Hippocampal formation (tissue), 2 donors: ENCODE measurements around the gene IREB2.

Experiments
- DNase-seq, 2 donors: peaks; one replicate each; lab custom pipeline; 2025; lab: John Stamatoyannopoulos, UW

IREB2 gene

DNA sequence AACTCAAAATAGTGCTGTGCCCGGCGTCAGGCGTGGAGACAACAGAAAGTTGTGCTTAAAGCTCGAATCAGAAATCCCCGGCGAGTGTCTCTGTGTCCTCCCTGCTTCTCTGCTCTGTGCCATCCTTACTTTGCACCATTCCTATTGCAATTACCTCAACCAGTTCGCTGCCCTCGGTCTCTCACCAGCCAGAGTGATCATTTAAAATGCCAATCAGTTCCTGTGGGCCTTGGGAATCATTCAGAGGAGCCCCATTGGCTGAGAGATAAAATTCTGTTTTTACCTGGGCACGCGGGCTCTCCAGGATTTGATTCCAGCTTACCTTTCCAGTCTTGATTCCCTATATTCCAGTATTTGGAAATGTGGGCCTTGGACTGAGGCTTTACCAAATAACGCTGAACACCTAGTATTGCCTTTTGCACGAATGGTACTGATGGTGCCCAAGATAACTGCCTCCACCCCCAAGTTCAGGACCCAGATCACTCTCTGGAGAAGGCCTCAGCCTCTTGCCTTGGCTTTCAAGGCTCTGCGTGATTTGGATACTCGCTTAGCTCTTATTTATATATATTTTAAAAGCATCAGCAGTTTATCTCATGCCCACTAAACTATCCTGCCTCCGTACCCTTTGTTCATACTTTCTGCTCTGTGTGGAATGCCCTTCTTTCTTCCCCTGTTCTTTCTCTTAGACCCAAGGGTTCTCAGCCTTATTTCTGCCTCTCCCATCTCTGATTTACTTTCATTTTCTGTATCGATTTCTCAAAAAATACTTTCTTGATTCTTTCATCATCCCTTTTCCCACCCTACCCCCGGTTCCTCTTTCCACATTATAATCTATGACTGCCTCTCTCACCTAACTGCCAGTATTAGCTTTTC is 103.1 kb downstream of the IREB2 start:
- no peak for DNase-seq

DNA sequence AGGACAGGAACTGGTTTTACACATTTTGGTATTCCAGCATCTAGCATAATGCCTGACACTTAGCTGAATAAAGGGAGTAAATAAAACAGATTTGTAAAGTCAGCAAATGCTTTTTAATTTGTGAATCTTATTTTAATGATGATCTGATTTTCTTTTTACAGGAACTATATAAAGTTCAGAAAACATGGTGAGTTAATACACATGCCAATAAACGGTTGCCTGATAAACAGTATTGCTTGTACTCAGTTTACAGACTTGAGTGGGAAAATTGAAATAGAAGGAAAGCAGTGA is 103.7 kb downstream of the IREB2 start:
- DNase-seq = no peak

DNA sequence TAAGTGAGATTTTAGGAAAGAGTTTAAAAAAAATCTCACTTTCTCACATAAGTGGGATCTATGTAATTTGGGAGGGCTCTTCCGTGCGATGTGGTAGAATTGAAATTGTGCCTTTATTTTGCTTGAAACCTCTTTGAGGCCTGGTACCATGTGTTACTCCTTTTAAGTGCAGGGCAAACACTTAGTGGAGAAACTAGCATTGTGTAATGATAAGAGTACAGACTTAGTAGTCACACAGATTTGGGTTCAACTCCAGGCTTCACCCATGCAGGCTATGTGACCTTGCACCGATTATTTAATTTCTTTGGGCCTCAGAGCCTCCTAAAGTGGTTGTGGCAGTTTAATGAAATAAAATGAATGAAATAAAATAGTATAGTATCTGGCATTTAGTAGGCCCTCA is 104.6 kb downstream of the IREB2 start:
- DNase-seq = no peak

- no peak for DNase-seq
These were observed 112.2 kb downstream of the IREB2 start for GRCh38 chr15:78550194-78550593.

- no peak for DNase-seq
These were observed 112.8 kb downstream of the IREB2 start for GRCh38 chr15:78550815-78551214.
